ENCODE results near the gene POLR3E.

DNA sequence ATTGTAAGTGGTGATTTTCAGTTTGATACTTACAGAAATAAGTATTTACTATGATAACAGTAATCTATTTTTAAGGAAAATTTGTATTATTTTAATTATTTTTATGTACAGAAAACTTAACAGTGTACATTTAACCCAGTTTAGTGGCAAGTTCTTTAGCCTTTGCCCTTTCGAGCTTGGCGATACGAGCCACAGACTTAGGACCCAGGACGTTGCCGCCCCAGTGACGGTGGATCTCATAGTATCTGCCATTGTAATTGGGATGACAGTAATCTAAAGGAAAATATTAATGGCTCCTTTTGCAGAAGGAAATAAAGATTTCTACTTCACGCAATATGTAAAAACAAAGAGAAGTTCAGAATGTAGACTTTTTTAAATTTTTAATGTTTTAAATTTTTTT, 82.4 kb downstream of the POLR3E start:
- TF ChIP-seq, protein P1, sequence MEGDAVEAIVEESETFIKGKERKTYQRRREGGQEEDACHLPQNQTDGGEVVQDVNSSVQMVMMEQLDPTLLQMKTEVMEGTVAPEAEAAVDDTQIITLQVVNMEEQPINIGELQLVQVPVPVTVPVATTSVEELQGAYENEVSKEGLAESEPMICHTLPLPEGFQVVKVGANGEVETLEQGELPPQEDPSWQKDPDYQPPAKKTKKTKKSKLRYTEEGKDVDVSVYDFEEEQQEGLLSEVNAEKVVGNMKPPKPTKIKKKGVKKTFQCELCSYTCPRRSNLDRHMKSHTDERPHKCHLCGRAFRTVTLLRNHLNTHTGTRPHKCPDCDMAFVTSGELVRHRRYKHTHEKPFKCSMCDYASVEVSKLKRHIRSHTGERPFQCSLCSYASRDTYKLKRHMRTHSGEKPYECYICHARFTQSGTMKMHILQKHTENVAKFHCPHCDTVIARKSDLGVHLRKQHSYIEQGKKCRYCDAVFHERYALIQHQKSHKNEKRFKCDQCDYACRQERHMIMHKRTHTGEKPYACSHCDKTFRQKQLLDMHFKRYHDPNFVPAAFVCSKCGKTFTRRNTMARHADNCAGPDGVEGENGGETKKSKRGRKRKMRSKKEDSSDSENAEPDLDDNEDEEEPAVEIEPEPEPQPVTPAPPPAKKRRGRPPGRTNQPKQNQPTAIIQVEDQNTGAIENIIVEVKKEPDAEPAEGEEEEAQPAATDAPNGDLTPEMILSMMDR (IDR thresholded peaks at IDR 0.05; ENCODE audit: low read depth, low read length, poor library complexity, severe bottlenecking): no peak
- no peak for TF ChIP-seq EZH2phosphoT487 (IDR thresholded peaks at IDR 0.05; ENCODE audit: borderline replicate concordance, low read length)

Data from DOHH2 (cell line).